Trophoblast cell (in vitro differentiated cells and primary cell): Measurements from ENCODE around the gene ERCC3.
"Not testable (repeated sequence)": the region's sequence is repeated elsewhere in the genome, so short reads cannot be mapped to it uniquely, and the experiment has no call there.

Source experiments
- DNase-seq, 2 donors: peaks; one replicate each; pipeline ENCODE4 v3.0.0-alpha.2; 2016
- H2AFZ ChIP-seq: 2 replicates; pipeline ENCODE4 v1.6.1; 2013; ENCODE audit warnings: low read length, moderate library complexity, mild to moderate bottlenecking; ENCODE audit not compliant: insufficient read depth, poor library complexity
- H2AK5ac ChIP-seq: 2 replicates; pipeline ENCODE4 v1.6.1; 2013; ENCODE audit warnings: mild to moderate bottlenecking, low read length
- H2BK120ac ChIP-seq: 2 replicates; pipeline ENCODE4 v1.6.1; 2013; ENCODE audit warnings: low read length, mild to moderate bottlenecking, moderate library complexity; ENCODE audit not compliant: insufficient read depth, poor library complexity
- H2BK12ac ChIP-seq: 2 replicates; pipeline ENCODE4 v1.6.1; 2013; ENCODE audit warnings: mild to moderate bottlenecking, low read length, moderate library complexity
- H2BK5ac ChIP-seq: 2 replicates; pipeline ENCODE4 v1.6.1; 2013; ENCODE audit warnings: low read length, low read depth, moderate library complexity, mild to moderate bottlenecking; ENCODE audit not compliant: poor library complexity
- H3K14ac ChIP-seq: 2 replicates; pipeline ENCODE4 v1.6.1; 2013; ENCODE audit warnings: mild to moderate bottlenecking, low read length
- H3K18ac ChIP-seq: 2 replicates; pipeline ENCODE4 v1.6.1; 2013; ENCODE audit warnings: mild to moderate bottlenecking, low read length
- H3K23ac ChIP-seq: 2 replicates; pipeline ENCODE4 v1.6.1; 2013; ENCODE audit warnings: low read length
- H3K27ac ChIP-seq: 2 replicates; pipeline ENCODE4 v1.5.1; 2013; ENCODE audit warnings: low read depth, mild to moderate bottlenecking, inconsistent platforms, low read length, moderate library complexity
- H3K27me3 ChIP-seq: 2 replicates; pipeline ENCODE4 v1.6.1; 2013; ENCODE audit warnings: inconsistent platforms, mild to moderate bottlenecking, low read length, moderate library complexity; ENCODE audit not compliant: insufficient read depth
- H3K36me3 ChIP-seq, 2 experiments: 1 replicate in 1 of 2; 2 replicates in 1 of 2; pipeline ENCODE4 v1.6.1; 2013; ENCODE audit warnings: low read length in 2 of 2, mild to moderate bottlenecking in 2 of 2, moderate library complexity in 1 of 2; ENCODE audit not compliant: insufficient read depth in 2 of 2, control insufficient read depth in 1 of 2
- H3K4ac ChIP-seq: 2 replicates; pipeline ENCODE4 v1.6.1; 2013; ENCODE audit warnings: low read depth, mild to moderate bottlenecking, low read length, moderate library complexity
- H3K4me1 ChIP-seq, 2 experiments: 1 replicate in 1 of 2; 2 replicates in 1 of 2; pipeline ENCODE4 v1.6.1; 2013; ENCODE audit warnings: low read length in 2 of 2, mild to moderate bottlenecking in 2 of 2, moderate library complexity in 1 of 2; ENCODE audit not compliant: insufficient read depth in 2 of 2, control insufficient read depth in 1 of 2
- H3K4me2 ChIP-seq: 2 replicates; pipeline ENCODE4 v1.6.1; 2013; ENCODE audit warnings: inconsistent platforms, mild to moderate bottlenecking, low read length, moderate library complexity
- H3K4me3 ChIP-seq: 2 replicates; pipeline ENCODE4 v1.5.1; 2013; ENCODE audit warnings: mild to moderate bottlenecking, low read depth, low read length, inconsistent platforms
- H3K79me1 ChIP-seq: one replicate; pipeline ENCODE4 v1.6.1; 2013; ENCODE audit warnings: low read length
- H3K79me2 ChIP-seq: 2 replicates; pipeline ENCODE4 v1.6.1; 2013; ENCODE audit warnings: low read length, mild to moderate bottlenecking; ENCODE audit not compliant: control insufficient read depth, insufficient read depth, poor library complexity
- H3K9ac ChIP-seq: 2 replicates; pipeline ENCODE4 v1.6.1; 2013; ENCODE audit warnings: mild to moderate bottlenecking, low read length
- H3K9me3 ChIP-seq: 2 replicates; pipeline ENCODE4 v1.6.1; 2013; ENCODE audit warnings: low read depth, mild to moderate bottlenecking, control low read depth, inconsistent platforms, low read length; ENCODE audit not compliant: insufficient read depth
- H4K12ac ChIP-seq: 2 replicates; pipeline ENCODE4 v1.6.1; 2013; ENCODE audit warnings: low read depth, mild to moderate bottlenecking, low read length, moderate library complexity
- H4K8ac ChIP-seq: 2 replicates; pipeline ENCODE4 v1.6.1; 2013; ENCODE audit warnings: low read depth, mild to moderate bottlenecking, low read length, moderate library complexity
- H4K91ac ChIP-seq: one replicate; pipeline ENCODE4 v1.6.1; 2013; ENCODE audit warnings: low read depth, mild to moderate bottlenecking, low read length, moderate library complexity
- WGBS: extraction: QIAGEN DNeasy Blood & Tissue Kit; methylation state at CpG from one replicate; pipeline ENCODE4 v1.1.7; 2013; ENCODE audit warnings: missing lambda C conversion rate; ENCODE audit not compliant: insufficient read length, insufficient coverage; ENCODE audit errors: extremely low coverage; 5-methylcytosine and 5-hydroxymethylcytosine counted together

ERCC3 gene

DNA sequence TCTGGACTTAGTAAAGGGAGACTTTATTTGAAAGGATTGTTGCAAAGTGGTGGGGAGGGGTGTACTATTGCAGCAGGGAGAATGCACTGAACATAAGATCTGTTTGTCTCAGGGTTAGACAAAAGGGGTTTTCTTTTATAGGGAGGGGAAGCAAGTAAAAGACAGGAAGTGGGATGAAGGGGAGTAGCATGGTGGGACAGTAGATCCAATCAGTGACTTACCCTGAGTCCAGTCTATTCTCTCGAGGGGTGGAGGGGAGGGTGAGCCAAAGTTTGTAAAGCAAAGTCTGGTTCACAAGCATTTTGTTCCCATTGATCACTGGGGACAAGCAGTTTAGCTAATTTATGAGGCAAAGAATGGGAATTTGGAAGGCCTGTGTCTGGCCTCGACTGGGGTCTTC is 38.8 kb downstream of the ERCC3 start:
- Histone ChIP-seq H3K36me3 (peaks cover 18 to 29% of the 10 kb centered on the region in 2 experiments), H2BK5ac (no peak overlapping the region), H4K91ac (no peak overlapping the region), H3K79me1 (no peaks in the 10 kb centered on the region), H3K4me2 (no peak overlapping the region), H2AFZ (no peak overlapping the region), H3K79me2 (no peaks in the 10 kb centered on the region), H3K27me3 (no peaks in the 10 kb centered on the region), H3K4me3 (no peak overlapping the region), H3K4me1 (peaks cover 0 to 6% of the 10 kb centered on the region in 2 experiments), H3K18ac (no peak overlapping the region), H2BK120ac (no peak overlapping the region), H3K9me3 (peaks cover 6% of the 10 kb centered on the region), H3K14ac (no peak overlapping the region), H3K27ac (no peak overlapping the region), H2BK12ac (no peak overlapping the region), H2AK5ac (no peak overlapping the region), H3K4ac (no peak overlapping the region), H4K12ac (no peak overlapping the region), H3K9ac (no peak overlapping the region), H3K23ac (no peak overlapping the region), H4K8ac (no peak overlapping the region)
- no peak for DNase-seq
- no CpG with 5 or more reads among the region's 2 CpGs for WGBS

DNA sequence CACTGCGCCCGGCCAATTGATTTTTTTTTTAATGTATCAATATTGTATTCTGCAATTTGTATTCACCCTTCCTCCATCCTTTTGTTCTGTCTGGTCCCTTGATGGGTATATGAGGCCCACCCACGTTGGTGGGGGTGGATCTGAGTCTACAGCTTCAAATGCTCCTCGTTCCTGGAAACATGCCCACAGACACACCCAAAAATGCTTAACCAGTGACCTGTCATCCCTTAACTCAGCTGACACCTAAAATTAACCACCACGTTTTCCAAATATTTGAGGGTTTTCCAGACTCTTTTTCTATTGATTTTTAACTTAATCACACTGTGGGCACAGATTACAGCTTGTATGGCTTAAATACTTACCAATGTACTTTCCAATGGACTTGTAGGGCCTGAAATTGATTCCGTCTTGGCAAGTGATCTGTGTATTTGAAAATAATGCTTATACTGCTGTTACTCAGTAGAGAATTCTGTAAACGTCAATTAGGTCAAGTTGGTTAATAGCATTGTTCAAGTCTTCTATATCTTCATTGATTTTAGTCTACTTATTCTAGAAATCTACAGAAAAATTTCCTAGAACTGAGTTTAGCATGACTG is 39.5 kb downstream of the ERCC3 start:
- Histone ChIP-seq H2BK12ac (no peak overlapping the region), H3K9me3 (peaks cover 6% of the 10 kb centered on the region), H2BK120ac (no peak overlapping the region), H3K36me3 (peaks cover 16 to 22% of the 10 kb centered on the region in 2 experiments), H3K79me1 (no peaks in the 10 kb centered on the region), H3K4me2 (no peak overlapping the region), H3K14ac (no peak overlapping the region), H2AK5ac (no peak overlapping the region), H3K4me3 (no peak overlapping the region), H3K79me2 (no peaks in the 10 kb centered on the region), H3K9ac (no peak overlapping the region), H4K8ac (no peak overlapping the region), H3K23ac (no peak overlapping the region), H3K4me1 (peaks cover 0 to 6% of the 10 kb centered on the region in 2 experiments), H4K12ac (no peak overlapping the region), H2AFZ (no peak overlapping the region), H3K4ac (no peak overlapping the region), H3K27me3 (no peaks in the 10 kb centered on the region), H3K27ac (no peak overlapping the region), H2BK5ac (no peak overlapping the region), H3K18ac (no peak overlapping the region), H4K91ac (no peak overlapping the region)
- peak in 1 of 2 donors; percentile 15 for DNase-seq
- WGBS = no CpG with 5 or more reads among the region's 7 CpGs

DNA sequence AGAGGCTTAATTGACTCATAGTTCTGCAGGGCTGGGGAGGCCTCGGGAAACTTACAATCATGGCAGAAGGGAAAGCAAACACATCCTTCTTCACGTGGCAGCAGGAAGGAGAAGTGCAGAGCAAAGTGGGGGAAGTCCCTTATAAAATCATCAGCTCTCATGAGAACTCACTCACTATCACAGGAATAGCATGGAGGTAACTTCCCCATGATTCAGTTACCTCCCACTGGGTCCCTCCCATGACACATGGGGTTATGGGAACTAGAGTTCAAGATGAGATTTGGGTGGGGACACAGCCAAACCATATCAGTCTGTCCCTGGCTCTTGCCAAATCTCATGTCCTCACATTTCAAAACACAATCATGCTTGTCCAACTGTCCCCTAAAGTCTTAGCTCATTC is 52.8 kb downstream of the ERCC3 start:
- not testable (repeated sequence) for H3K14ac ChIP-seq, H3K27me3 ChIP-seq, H3K36me3 ChIP-seq, H2BK120ac ChIP-seq, H3K9ac ChIP-seq, H2AFZ ChIP-seq, DNase-seq, H3K4ac ChIP-seq, H3K4me1 ChIP-seq, H3K79me1 ChIP-seq, H2BK5ac ChIP-seq, H3K27ac ChIP-seq, H4K91ac ChIP-seq, H3K23ac ChIP-seq, H3K4me2 ChIP-seq, H3K4me3 ChIP-seq, H4K12ac ChIP-seq, H3K18ac ChIP-seq, H2AK5ac ChIP-seq, H2BK12ac ChIP-seq, H3K79me2 ChIP-seq, H4K8ac ChIP-seq
- peaks cover 13% of the 10 kb centered on the region for H3K9me3 ChIP-seq
- WGBS = no CpG with 5 or more reads among the region's 2 CpGs

DNA sequence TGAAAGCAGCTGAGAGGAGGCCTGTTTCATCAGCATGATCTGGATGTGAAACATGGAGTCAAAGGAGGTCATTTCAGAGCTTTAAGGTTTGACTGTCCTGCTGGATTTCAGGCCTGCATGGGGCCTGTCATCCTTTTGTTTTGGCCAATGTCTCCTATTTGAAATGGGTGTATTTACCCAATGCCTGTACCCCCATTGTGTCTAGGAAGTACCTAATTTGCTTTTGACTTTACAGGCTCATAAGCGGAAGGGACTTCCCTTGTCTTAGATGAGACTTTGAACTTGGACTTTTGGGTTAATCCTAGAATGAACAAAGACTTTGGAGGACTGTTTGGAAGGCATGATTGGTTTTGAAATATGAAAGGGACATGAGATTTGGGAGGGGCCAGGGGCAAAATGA is 54.5 kb downstream of the ERCC3 start:
- H2AFZ ChIP-seq = no peak overlapping the region
- H4K12ac ChIP-seq = no peak overlapping the region
- H3K4me2 ChIP-seq = no peak overlapping the region
- H3K4me1 ChIP-seq = no peaks in the 10 kb centered on the region
- H3K79me2 ChIP-seq = no peaks in the 10 kb centered on the region
- no peak overlapping the region for H2BK5ac ChIP-seq
- no peak overlapping the region for H4K91ac ChIP-seq
- no peak overlapping the region for H3K4ac ChIP-seq
- H2BK120ac ChIP-seq = no peak overlapping the region
- H3K14ac ChIP-seq = no peak overlapping the region
- no peak overlapping the region for H3K4me3 ChIP-seq
- H3K9me3 ChIP-seq = peaks cover 13% of the 10 kb centered on the region
- no peaks in the 10 kb centered on the region for H3K36me3 ChIP-seq
- no peak overlapping the region for H3K27ac ChIP-seq
- DNase-seq = no peak
- no peak overlapping the region for H4K8ac ChIP-seq
- no CpG with 5 or more reads among the region's 1 CpG for WGBS
- H3K79me1 ChIP-seq = no peaks in the 10 kb centered on the region
- no peaks in the 10 kb centered on the region for H3K27me3 ChIP-seq
- no peak overlapping the region for H2AK5ac ChIP-seq
- H2BK12ac ChIP-seq = no peak overlapping the region
- H3K9ac ChIP-seq = no peak overlapping the region
- no peak overlapping the region for H3K18ac ChIP-seq
- H3K23ac ChIP-seq = no peak overlapping the region
